ENCODE measurements around the gene NR1H3. TPM values are rescaled to one million over a fixed set of nuclear protein-coding genes. Genes with fewer than 3 reads are reported as not detected.

NR1H3 gene
- total and polyA plus RNA-seq, 2 experiments from 2014 or later: 4.9 to 7.2 TPM

DNA sequence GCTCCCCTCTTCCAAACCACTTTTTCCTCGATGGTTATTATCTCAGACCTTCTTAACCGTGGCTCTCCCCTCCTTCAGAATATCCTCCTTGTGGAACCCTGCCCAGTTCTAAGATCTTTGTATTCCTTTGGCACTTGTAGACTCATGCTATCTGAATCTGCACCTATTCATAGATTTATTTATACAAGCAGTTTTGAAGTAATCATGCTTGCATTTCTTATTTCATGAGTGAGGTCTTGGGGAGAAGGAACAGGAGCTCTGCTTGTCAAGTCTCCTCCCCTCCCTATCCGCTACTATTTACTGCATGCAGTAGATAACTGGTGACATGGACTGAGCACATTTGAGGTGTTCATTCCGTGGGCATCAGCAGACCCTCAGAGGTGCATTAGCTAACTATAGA lies 6.7 kb downstream of the NR1H3 start:
- TF ChIP-seq EZH2phosphoT487 (IDR thresholded peaks at IDR 0.05; ENCODE audit: insufficient read depth, low read depth) (no peak), EZH2 (IDR thresholded peaks at IDR 0.05; ENCODE audit: insufficient read depth, poor library complexity, severe bottlenecking) (no peak)
- no peaks in the 10 kb centered on the region for H4K20me1 ChIP-seq (ENCODE audit: insufficient read depth)
- H3K79me2 ChIP-seq (ENCODE audit: insufficient read depth): no peaks in the 10 kb centered on the region
- H3K9me2 ChIP-seq (ENCODE audit: insufficient read depth): no peaks in the 10 kb centered on the region
- peaks cover 15% of the 10 kb centered on the region for H3F3A ChIP-seq (ENCODE audit: insufficient read depth)
- H2AFZ ChIP-seq: no peak overlapping the region
- peaks cover 23% of the 10 kb centered on the region for H3K4me1 ChIP-seq (ENCODE audit: insufficient read depth)
- in situ Hi-C loops (cut with MboI): no loop called here
- H3K9me3 ChIP-seq (ENCODE audit: low read depth): no peaks in the 10 kb centered on the region
- H3K9ac ChIP-seq: no peak overlapping the region
- no peak overlapping the region for H3K27ac ChIP-seq
- 80 to 85% methylated on average over 4 of the region's 4 CpGs for WGBS, 2 experiments (ENCODE audit: low coverage in 1 of 2, low lambda C conversion rate in 2 of 2, missing lambda C conversion rate in 2 of 2)
- no peaks in the 10 kb centered on the region for H3K27me3 ChIP-seq (replicated peaks; ENCODE audit: insufficient read depth)
- H3K4me2 ChIP-seq (ENCODE audit: unreplicated experiment): peak overlapping the region; percentile 50
- DNase-seq: no peak
- no peaks in the 10 kb centered on the region for H3K36me3 ChIP-seq (ENCODE audit: low read depth)
- no peak overlapping the region for H3K4me3 ChIP-seq

DNA sequence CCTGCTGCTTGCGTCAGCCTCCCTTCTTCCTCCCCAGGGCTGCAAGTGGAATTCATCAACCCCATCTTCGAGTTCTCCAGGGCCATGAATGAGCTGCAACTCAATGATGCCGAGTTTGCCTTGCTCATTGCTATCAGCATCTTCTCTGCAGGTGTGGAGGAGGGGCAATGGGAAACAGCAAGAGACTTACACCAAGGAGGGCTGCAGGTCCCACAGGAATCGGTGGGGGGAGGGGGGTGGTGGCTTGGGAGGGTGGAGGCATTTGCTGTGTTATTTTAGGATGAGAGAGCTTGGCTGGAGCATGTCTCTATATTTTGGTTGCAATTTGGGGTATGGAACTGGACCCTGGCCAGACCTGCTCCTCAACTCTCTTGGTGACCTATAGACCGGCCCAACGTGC lies 10.1 kb downstream of the NR1H3 start:
- in situ Hi-C loops (cut with MboI): no loop called here
- whole genome bisulfite sequencing, 2 experiments (ENCODE audit: low coverage in 1 of 2, low lambda C conversion rate in 2 of 2, missing lambda C conversion rate in 2 of 2): 65 to 73% methylated on average over 6 of the region's 6 CpGs
- Histone ChIP-seq H4K20me1 (ENCODE audit: insufficient read depth) (peaks cover 3% of the 10 kb centered on the region; the same call in 1 of the 2 replicates), H3K27ac (no peak overlapping the region), H2AFZ (no peak overlapping the region), H3K36me3 (ENCODE audit: low read depth) (no peaks in the 10 kb centered on the region), H3K4me3 (no peak overlapping the region), H3F3A (ENCODE audit: insufficient read depth) (peaks cover 29% of the 10 kb centered on the region), H3K27me3 (replicated peaks; ENCODE audit: insufficient read depth) (no peaks in the 10 kb centered on the region), H3K79me2 (ENCODE audit: insufficient read depth) (peaks cover 24% of the 10 kb centered on the region), H3K4me1 (ENCODE audit: insufficient read depth) (peaks cover 36% of the 10 kb centered on the region), H3K4me2 (ENCODE audit: unreplicated experiment) (no peak overlapping the region), H3K9me3 (ENCODE audit: low read depth) (no peaks in the 10 kb centered on the region), H3K9me2 (ENCODE audit: insufficient read depth) (no peaks in the 10 kb centered on the region), H3K9ac (no peak overlapping the region)
- DNase-seq: no peak
- TF ChIP-seq EZH2 (IDR thresholded peaks at IDR 0.05; ENCODE audit: insufficient read depth, poor library complexity, severe bottlenecking): no peak

DNA sequence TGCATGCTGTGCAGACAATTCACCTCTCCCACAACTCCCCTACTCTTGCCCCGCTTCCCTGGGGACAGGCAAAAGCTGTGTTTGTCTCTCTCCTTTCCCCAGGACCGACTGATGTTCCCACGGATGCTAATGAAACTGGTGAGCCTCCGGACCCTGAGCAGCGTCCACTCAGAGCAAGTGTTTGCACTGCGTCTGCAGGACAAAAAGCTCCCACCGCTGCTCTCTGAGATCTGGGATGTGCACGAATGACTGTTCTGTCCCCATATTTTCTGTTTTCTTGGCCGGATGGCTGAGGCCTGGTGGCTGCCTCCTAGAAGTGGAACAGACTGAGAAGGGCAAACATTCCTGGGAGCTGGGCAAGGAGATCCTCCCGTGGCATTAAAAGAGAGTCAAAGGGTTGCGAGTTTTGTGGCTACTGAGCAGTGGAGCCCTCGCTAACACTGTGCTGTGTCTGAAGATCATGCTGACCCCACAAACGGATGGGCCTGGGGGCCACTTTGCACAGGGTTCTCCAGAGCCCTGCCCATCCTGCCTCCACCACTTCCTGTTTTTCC lies 10.7 kb downstream of the NR1H3 start:
- no peak for TF ChIP-seq EZH2phosphoT487 (IDR thresholded peaks at IDR 0.05; ENCODE audit: insufficient read depth, low read depth)
- Histone ChIP-seq H3K4me3 (peak overlapping the region; percentile 76), H4K20me1 (ENCODE audit: insufficient read depth) (peaks cover 7% of the 10 kb centered on the region; the same call in 1 of the 2 replicates), H3K9me3 (ENCODE audit: low read depth) (no peaks in the 10 kb centered on the region), H3F3A (ENCODE audit: insufficient read depth) (peaks cover 29% of the 10 kb centered on the region), H3K9me2 (ENCODE audit: insufficient read depth) (no peaks in the 10 kb centered on the region), H3K4me1 (ENCODE audit: insufficient read depth) (peaks cover 36% of the 10 kb centered on the region), H3K4me2 (ENCODE audit: unreplicated experiment) (peak overlapping the region; percentile 88), H3K9ac (peak overlapping the region; percentile 85), H3K36me3 (ENCODE audit: low read depth) (no peaks in the 10 kb centered on the region), H2AFZ (peak overlapping the region; percentile 95), H3K79me2 (ENCODE audit: insufficient read depth) (peaks cover 31% of the 10 kb centered on the region), H3K27me3 (replicated peaks; ENCODE audit: insufficient read depth) (no peaks in the 10 kb centered on the region), H3K27ac (peak overlapping the region; percentile 81)
- in situ Hi-C loops (cut with MboI): no loop called here
- DNase-seq: no peak
- 37 to 42% methylated on average over 13 of the region's 13 CpGs for WGBS, 2 experiments (ENCODE audit: low coverage in 1 of 2, low lambda C conversion rate in 2 of 2, missing lambda C conversion rate in 2 of 2)

DNA sequence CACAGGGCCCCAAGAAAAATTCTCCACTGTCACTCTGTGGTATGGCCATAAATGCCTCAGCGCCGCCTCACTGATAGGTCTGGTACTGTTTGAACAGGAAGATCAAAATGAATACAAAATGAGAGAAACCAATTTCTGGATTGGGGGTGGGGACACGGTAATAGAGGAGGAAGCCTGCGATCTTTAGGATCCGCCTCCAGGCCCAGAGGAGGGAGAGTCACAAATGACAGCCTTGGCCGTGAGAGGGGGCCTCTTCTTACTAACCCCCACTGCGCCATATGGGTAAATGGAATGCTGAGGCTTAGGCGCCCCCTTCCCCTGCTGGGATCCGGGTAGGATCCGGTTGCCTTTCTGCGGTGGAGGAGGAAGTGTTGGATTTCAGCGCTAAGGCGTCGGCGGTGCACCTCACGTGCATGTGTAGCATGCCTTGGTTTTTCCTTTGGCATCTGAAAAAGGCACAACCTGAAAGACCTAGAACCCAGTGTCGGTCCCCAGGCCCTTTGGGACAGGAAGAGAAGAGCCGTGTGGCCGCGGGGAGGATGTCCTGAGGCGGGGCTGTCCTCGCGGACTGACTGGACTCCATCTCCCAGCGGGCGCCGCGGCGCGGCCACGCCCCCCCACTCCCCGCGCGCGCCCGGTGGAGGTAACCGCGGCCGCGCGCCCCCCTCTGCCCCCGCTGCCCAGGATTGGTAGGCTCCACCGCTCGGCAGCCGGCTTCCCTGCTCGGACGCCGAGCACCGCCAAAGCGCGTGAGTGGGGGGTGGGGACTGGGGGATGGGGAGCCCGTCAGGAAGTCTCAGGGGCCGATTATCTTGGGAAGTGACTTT lies 11.4 kb downstream of the NR1H3 start:
- Histone ChIP-seq H3K79me2 (ENCODE audit: insufficient read depth) (peaks cover 38% of the 10 kb centered on the region), H4K20me1 (ENCODE audit: insufficient read depth) (peaks cover 11% of the 10 kb centered on the region; the same call in 1 of the 2 replicates), H3K4me1 (ENCODE audit: insufficient read depth) (peaks cover 36% of the 10 kb centered on the region), H3K27ac (peak overlapping the region; percentile 81), H2AFZ (peak overlapping the region; percentile 95), H3K4me2 (ENCODE audit: unreplicated experiment) (peak overlapping the region; percentile 88), H3K9ac (peak overlapping the region; percentile 85), H3K9me2 (ENCODE audit: insufficient read depth) (no peaks in the 10 kb centered on the region), H3K27me3 (replicated peaks; ENCODE audit: insufficient read depth) (no peaks in the 10 kb centered on the region), H3K36me3 (ENCODE audit: low read depth) (no peaks in the 10 kb centered on the region), H3F3A (ENCODE audit: insufficient read depth) (peaks cover 29% of the 10 kb centered on the region), H3K9me3 (ENCODE audit: low read depth) (no peaks in the 10 kb centered on the region), H3K4me3 (peak overlapping the region; percentile 76)
- TF ChIP-seq EZH2 (IDR thresholded peaks at IDR 0.05; ENCODE audit: insufficient read depth, poor library complexity, severe bottlenecking) (no peak), EZH2phosphoT487 (IDR thresholded peaks at IDR 0.05; ENCODE audit: insufficient read depth, low read depth) (no peak)
- peak; percentile 93 for DNase-seq
- 1 to 2% methylated on average over 17 to 51 of the region's 52 CpGs for WGBS, 2 experiments (ENCODE audit: low coverage in 1 of 2, low lambda C conversion rate in 2 of 2, missing lambda C conversion rate in 2 of 2)
- in situ Hi-C loops (cut with MboI): no loop called here

All from GM23248 (cell line).